GM13977 (cell line): ENCODE measurements around the gene TMTC1.

ENCODE experiments used
- DNase-seq: peaks from one replicate; pipeline ENCODE4 v3.0.0; 2012; ENCODE audit warnings: low spot score
- in situ Hi-C: fragments of 300-500 bp; cut with MboI; formaldehyde crosslinking; loops from one replicate; pipeline ENCODE4 v1.12.0; 2022; ENCODE audit warnings: low sequenced_read_pairs, low pct_unique_long_range_greater_than_20kb, mixed read lengths, inconsistent platforms; ENCODE audit not compliant: unreplicated experiment
- TF ChIP-seq, protein P1 (sequence below): IDR thresholded peaks from 2 replicates; pipeline ENCODE4 v1.5.1; 2012; ENCODE audit warnings: mild to moderate bottlenecking, control low read depth; ENCODE audit not compliant: insufficient read depth; ENCODE audit errors: extremely low read depth, missing control alignments

Gene TMTC1

DNA sequence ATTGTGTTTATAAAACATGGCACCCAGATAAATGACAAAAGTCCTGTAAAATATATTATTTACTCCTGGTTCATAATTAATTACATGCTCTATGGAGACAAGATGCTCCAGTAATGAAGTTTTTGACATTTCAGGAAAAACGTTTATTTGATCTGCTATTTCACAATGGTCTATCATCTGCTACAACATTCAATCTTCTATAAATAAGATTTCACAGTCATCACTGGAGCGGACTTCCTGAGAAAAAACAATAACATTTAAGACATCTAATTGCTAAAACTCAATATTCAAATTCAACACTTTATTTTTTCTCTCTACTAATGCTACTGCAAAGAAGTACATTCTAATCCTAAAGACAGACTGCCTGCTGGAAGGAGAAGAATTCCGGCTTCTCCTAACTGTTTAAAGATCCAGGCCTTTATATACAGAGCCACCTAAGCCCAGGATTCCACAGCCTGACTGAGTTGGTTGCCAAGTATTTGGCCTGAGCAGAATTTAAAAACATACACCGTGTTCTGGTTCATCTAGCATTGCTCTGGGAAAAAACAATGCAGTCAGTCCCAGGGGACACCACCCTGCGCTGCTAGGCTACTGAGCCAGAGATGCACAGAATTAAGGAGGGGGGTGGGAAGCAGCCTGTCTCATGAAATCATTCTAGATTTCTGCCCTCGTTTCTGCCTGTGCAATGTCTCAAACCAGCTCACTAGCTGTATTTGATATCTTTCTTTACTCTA is 58.0 kb downstream of the TMTC1 start:
- TF ChIP-seq, protein P1, sequence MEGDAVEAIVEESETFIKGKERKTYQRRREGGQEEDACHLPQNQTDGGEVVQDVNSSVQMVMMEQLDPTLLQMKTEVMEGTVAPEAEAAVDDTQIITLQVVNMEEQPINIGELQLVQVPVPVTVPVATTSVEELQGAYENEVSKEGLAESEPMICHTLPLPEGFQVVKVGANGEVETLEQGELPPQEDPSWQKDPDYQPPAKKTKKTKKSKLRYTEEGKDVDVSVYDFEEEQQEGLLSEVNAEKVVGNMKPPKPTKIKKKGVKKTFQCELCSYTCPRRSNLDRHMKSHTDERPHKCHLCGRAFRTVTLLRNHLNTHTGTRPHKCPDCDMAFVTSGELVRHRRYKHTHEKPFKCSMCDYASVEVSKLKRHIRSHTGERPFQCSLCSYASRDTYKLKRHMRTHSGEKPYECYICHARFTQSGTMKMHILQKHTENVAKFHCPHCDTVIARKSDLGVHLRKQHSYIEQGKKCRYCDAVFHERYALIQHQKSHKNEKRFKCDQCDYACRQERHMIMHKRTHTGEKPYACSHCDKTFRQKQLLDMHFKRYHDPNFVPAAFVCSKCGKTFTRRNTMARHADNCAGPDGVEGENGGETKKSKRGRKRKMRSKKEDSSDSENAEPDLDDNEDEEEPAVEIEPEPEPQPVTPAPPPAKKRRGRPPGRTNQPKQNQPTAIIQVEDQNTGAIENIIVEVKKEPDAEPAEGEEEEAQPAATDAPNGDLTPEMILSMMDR: no peak
- DNase-seq: no peak
- in situ Hi-C loops: no loop called here

DNA sequence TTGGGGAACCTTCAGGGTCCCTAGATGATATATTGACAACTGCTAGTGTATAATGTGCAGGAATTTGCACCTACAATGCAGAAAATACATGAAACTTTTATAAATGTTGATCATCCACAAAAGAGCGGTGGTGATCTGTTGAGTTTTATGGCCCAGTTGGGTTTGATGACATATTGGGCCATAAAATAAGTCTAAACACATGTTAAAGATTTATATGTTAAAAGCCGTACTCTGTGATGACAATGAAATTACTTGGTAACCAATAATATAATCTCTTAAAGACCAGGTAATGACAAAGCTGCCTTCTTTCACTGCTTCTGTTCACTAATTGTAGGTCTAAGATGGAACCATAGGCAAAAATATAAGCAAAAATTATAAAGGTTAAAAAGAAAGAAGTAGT is 61.6 kb downstream of the TMTC1 start:
- no peak for DNase-seq
- in situ Hi-C loops: no loop called here

GRCh38 chr12:29719381-29719780 is 64.4 kb downstream of the TMTC1 start:
- DNase-seq: no peak
- in situ Hi-C loops: no loop called here
- TF ChIP-seq, protein P1: no peak

More for the DNA sequence above, 61.6 kb downstream of the TMTC1 start:
- TF ChIP-seq, protein P1: no peak

GRCh38 chr12:29717540-29718100 is 66.1 kb downstream of the TMTC1 start:
- DNase-seq: no peak
- TF ChIP-seq, protein P1: no peak
- in situ Hi-C loops: no loop called here

GRCh38 chr12:29714966-29715365 is 68.8 kb downstream of the TMTC1 start:
- DNase-seq: no peak
- in situ Hi-C loops: no loop called here
- TF ChIP-seq, protein P1: no peak

DNA sequence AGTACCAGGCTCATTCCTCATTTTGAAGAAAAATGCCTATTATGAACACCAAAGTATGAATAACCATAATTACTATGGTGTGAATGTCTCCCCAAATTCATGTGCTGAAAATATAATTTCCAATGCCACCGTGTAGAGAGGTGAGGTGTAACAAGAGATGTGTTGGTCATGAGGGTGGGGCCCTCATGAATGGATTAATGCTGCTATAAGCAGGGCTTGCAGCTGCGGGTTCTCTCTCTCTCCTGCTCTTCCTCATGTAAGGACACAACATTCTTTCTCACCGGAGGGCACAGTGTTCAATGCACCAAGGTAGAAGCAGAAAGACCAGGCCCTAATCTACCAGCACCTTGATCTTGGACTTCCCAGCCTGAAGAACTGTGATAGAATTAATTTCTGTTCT is 70.0 kb downstream of the TMTC1 start:
- TF ChIP-seq, protein P1: no peak
- in situ Hi-C loops: no loop called here
- DNase-seq: no peak

- TF ChIP-seq, protein P1: no peak
- DNase-seq: no peak
- in situ Hi-C loops: no loop called here
Observed at GRCh38 chr12:29711381-29711780, 72.4 kb downstream of the TMTC1 start.
